K562 (cell line): Measurements from ENCODE around the gene SNX15. TPM values are rescaled to one million over a fixed set of nuclear protein-coding genes. Genes with fewer than 3 reads are reported as not detected.

Source experiments
- BCOR ChIP-seq: fragments of 450-650 bp; IDR thresholded peaks from 2 replicates; pipeline ENCODE4 v1.6.1; 2016
- EWSR1 ChIP-seq: fragments of 450-650 bp; IDR thresholded peaks from 2 replicates; pipeline ENCODE4 v1.6.1; 2018; ENCODE audit warnings: borderline replicate concordance, mild to moderate bottlenecking, low read depth, moderate library complexity; ENCODE audit not compliant: partially characterized antibody
- HSF4 ChIP-seq: fragments of 250-450 bp; sonication (Bioruptor Pico); IDR thresholded peaks from 2 replicates; pipeline ENCODE4 v2.1.2; 2022; ENCODE audit warnings: mild to moderate bottlenecking, moderate library complexity, borderline replicate concordance
- JUND ChIP-seq, 2 experiments: IDR thresholded peaks; 2 replicates in 1 of 2; 3 replicates in 1 of 2; pipeline ENCODE4 v1.6.1; 2011; ENCODE audit warnings: borderline replicate concordance in 2 of 2, low read depth in 2 of 2, low read length in 2 of 2, improper control_type of control experiment in 1 of 2, missing biosample characterization in 1 of 2, missing genetic modification characterization in 1 of 2, missing genetic modification reagents in 1 of 2
- MTA1 ChIP-seq: fragments of 450-650 bp; IDR thresholded peaks from 2 replicates; pipeline ENCODE4 v1.6.1; 2017; ENCODE audit warnings: borderline replicate concordance
- RAD51 ChIP-seq: fragments of 450-650 bp; IDR thresholded peaks from 2 replicates; pipeline ENCODE4 v1.7.1; 2016; ENCODE audit warnings: low read depth, mild to moderate bottlenecking, borderline replicate concordance
- ZNF318 ChIP-seq, 2 experiments: fragments of 450-650 bp; IDR thresholded peaks; 2 replicates each; pipeline ENCODE4 v1.6.1; 2016; ENCODE audit warnings: mild to moderate bottlenecking in 2 of 2, borderline replicate concordance in 1 of 2, low read depth in 1 of 2, moderate library complexity in 1 of 2
- polyA plus RNA-seq, 8 experiments: library from polyadenylated mRNA; depleted of rRNA in 4 of 8; stranded (reverse) in 5 of 8; unstranded in 3 of 8; fragments of >200 nt; fragmentation: Nextera tagmentation in 2 of 8; fragmentation: Illumina TruSeq in 1 of 8; extraction: Ambion mirVana in 2 of 8; extraction: Trizol in 1 of 8; gene quantifications; 2 replicates each; pipeline versions ENCODE4 v1.2.1 to v1.2.3, GENCODE V29; 2011 to 2014; ENCODE audit warnings: inconsistent platforms in 1 of 8, missing spikeins in 1 of 8
- total RNA-seq, 7 experiments: library from RNA; depleted of rRNA in 6 of 7; stranded (reverse); fragments of >200 nt in 6 of 7; fragmentation: Illumina TruSeq in 2 of 7; extraction: Trizol in 2 of 7; gene quantifications; 2 replicates each; pipeline versions ENCODE4 v1.2.1 to v1.2.3, GENCODE V29; 2011 to 2021; ENCODE audit warnings: low replicate concordance in 1 of 7

Gene SNX15
- total and polyA plus RNA-seq, 9 of the 15 experiments (the other 6 are each of a cell fraction or from before 2014, with no cell fraction given): 1.8 to 27.8 (median 15.2) TPM

DNA sequence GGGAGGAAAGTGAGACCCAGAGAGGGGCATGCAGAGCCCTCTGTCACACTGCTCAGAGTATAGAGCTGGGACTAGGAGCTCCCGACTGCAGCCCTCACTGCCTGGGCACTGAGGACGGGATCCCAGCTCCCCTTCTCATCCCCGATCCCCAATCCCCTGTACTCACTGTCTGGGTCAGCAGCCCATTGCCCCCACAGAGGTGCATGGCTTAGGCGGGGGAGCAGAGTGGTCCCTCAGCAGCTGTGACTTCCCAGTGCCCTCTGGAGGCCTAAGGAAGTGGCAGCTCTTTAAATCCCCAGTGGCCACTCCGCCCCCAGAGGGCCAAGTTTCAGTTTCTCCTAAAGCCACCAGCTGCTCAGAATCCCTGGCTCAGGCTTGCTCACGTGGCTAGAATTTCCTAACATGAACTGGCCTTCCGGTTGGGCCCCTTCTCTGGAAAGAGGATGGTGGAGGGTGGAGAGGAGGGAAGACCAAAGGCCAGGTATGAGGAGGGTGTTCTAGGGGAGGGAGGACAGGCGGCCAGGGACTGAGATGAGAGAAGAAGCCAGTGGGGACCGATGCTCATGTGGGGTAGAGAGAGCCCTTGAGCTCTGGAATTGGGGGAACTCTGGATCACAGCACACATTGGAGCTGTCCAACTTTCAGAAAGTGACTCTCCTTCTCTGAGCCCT, 30.4 kb upstream of the SNX15 start, which contains the start of gene BATF2 (continued):
- TF ChIP-seq ZNF318 (IDR thresholded peaks at IDR 0.05; ENCODE audit: borderline replicate concordance in 1 of 2, low read depth in 1 of 2): peak in 1 of 2 experiments; percentile 88; a peak in 2 of 4 replicates
- TF ChIP-seq EWSR1: no peak
- TF ChIP-seq BCOR: 0 out of 2 replicates have a peak, but pooled peaks have one; percentile 11
- TF ChIP-seq HSF4 (CRISPR knock-in tag): no peak
- peak; percentile 50; the same call in 1 of the 2 replicates for TF ChIP-seq MTA1
- TF ChIP-seq JUND (IDR thresholded peaks at IDR 0.05; ENCODE audit: borderline replicate concordance, low read depth, low read length): no peak
- TF ChIP-seq JUND (tag; IDR thresholded peaks at IDR 0.05; ENCODE audit: borderline replicate concordance, low read depth, low read length): peak; percentile 9; the same call in 2 of the 3 replicates
- peak; percentile 78 for TF ChIP-seq RAD51
